Right cardiac atrium (tissue), 5 donors: Measurements from ENCODE around the gene PTPN21. TPM values are rescaled to one million over a fixed set of nuclear protein-coding genes. Genes with fewer than 3 reads are reported as not detected.

ENCODE experiments used
- ATAC-seq, 2 donors: fragments of 200-7000 bp; cut with Tn5 transposase; one replicate each; pipeline versions ENCODE4 v1.8.0 to v1.9.1; 2020; ENCODE audit warnings: moderate library complexity in 2 of 2, mild to moderate bottlenecking in 1 of 2
- DNase-seq, 3 donors: peaks; one replicate each; pipeline ENCODE4 v3.0.0-alpha.2; 2020
- H3K27ac ChIP-seq: one replicate; pipeline ENCODE4 v1.5.1; 2013; ENCODE audit warnings: mild to moderate bottlenecking, low read length, control low read depth, moderate library complexity
- H3K27me3 ChIP-seq: one replicate; pipeline ENCODE4 v1.6.1; 2013; ENCODE audit not compliant: control insufficient read depth, insufficient read depth
- H3K4me1 ChIP-seq: one replicate; pipeline ENCODE4 v1.6.1; 2013; ENCODE audit warnings: low read length; ENCODE audit not compliant: control insufficient read depth, insufficient read depth
- H3K4me3 ChIP-seq: one replicate; pipeline ENCODE4 v1.5.1; 2013; ENCODE audit warnings: low read length, control low read depth
- H3K9me3 ChIP-seq: one replicate; pipeline ENCODE4 v1.6.1; 2013; ENCODE audit warnings: low read length; ENCODE audit not compliant: control insufficient read depth
- WGBS: extraction: QIAGEN DNeasy Blood & Tissue Kit; methylation state at CpG from one replicate; pipeline ENCODE4 v1.1.7; 2013; 5-methylcytosine and 5-hydroxymethylcytosine counted together
- intact Hi-C, 4 donors: fragments of 100-400 bp; cut with DNase I; formaldehyde crosslinking; loops; one replicate each; pipeline versions ENCODE4 v1.11.0 to v1.14.0; 2022 to 2023
- polyA plus RNA-seq: library from polyadenylated mRNA; stranded (reverse); fragments of 200-250 nt; gene quantifications from one replicate; pipeline ENCODE4 v1.2.3, GENCODE V29; 2013
- total RNA-seq, 4 donors: library from RNA; stranded (reverse); fragmentation: NEBNext Ultra II Directional; extraction: Animal tissue kit (Norgen Biotek cat#: 25700); gene quantifications; one replicate each; pipeline ENCODE4 v1.2.1, GENCODE V29; 2021
- donor health status: healthy with polysubstance abuse.
- donor health status: DM: no; HTN: yes; CAD: no.
- donor health status: DM: no; HTN: no; CAD: no.
- donor health status: DM: no; HTN: yes; CAD: no; lungs with severe emphysema.
- donor health status: DM: yes; HTN: yes; CAD: no.

PTPN21 gene
- total and polyA plus RNA-seq, 5 donors, result 12.0 to 49.4 (median 38.3) TPM

DNA sequence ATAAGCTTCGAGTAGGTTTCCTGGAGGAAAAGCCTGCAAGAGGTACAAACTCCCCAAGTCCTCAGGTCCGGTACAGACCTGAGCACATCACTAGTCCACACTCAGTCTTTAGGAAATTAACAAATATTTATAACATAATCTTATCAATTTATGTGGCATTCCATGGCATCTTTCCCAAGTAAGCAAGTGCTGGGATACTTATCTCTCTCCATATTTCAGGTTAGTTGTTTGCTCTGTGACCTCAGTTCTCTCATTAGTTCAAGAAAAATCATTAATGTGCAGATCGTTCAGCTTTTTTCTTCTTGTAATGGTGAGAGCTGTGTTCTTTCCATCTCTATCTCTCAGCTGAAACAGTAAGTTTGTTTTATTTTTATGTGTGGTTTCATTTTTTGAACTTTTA, 134.6 kb downstream of the PTPN21 start:
- Histone ChIP-seq H3K4me3 (no peak overlapping the region), H3K27me3 (no peaks in the 10 kb centered on the region), H3K27ac (no peak overlapping the region), H3K9me3 (no peaks in the 10 kb centered on the region), H3K4me1 (no peaks in the 10 kb centered on the region)
- 90% methylated on average over 3 of the region's 3 CpGs for WGBS
- intact Hi-C loops, result no loop called here
- DNase-seq (no peak), ATAC-seq (no peak)

DNA sequence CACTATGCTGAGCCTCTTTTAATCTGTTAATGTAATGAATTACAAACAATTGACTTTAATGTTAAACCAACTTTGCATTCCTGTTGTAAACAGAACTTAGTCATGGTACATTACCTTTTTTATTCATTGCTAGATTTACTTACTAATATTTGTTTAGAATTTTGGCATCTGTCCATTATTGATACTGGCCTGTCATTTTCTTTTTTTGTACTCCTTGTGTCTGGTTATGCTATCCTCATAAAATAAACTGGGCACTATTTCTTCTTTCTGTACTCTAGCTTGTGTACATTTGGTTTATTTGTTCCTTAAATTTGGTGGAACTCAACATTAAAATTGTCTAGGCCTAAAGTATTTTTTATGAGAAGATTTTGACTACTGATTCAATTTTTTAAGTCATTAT, 137.2 kb downstream of the PTPN21 start:
- intact Hi-C loops, result no loop called here

More for the DNA sequence above, 137.2 kb downstream of the PTPN21 start:
- ATAC-seq (no peak), DNase-seq (no peak)
- no peaks in the 10 kb centered on the region for H3K27me3 ChIP-seq
- H3K4me1 ChIP-seq, result no peaks in the 10 kb centered on the region
- H3K4me3 ChIP-seq, result no peak overlapping the region
- no peak overlapping the region for H3K27ac ChIP-seq
- H3K9me3 ChIP-seq, result no peaks in the 10 kb centered on the region

Other genes starting within 250 kb of the PTPN21 start
- gene KCNK10, start 231.7 kb downstream of the PTPN21 start, total RNA-seq, result not detected
- gene KCNK10, start 231.7 kb downstream of the PTPN21 start, polyA plus RNA-seq, result not detected
- 10 to 100 TPM in 3 of 4 donors, 1 to 10 TPM in 1; 6.4 to 15.4 (median 13.7) TPM for gene SPATA7, start 169.3 kb downstream of the PTPN21 start, total RNA-seq
- 4.9 TPM for gene SPATA7, start 169.3 kb downstream of the PTPN21 start, polyA plus RNA-seq
- gene ZC3H14, start 8.0 kb upstream of the PTPN21 start, total RNA-seq, result 10 to 100 TPM; 44.4 to 46.2 (median 45.2) TPM
- 27.1 TPM for gene ZC3H14, start 8.0 kb upstream of the PTPN21 start, polyA plus RNA-seq
- under 1 TPM; 0.40 to 0.82 (median 0.51) TPM for gene EML5, start 237.9 kb upstream of the PTPN21 start, total RNA-seq
- gene EML5, start 237.9 kb upstream of the PTPN21 start, polyA plus RNA-seq, result 0.14 TPM